AG04450 (cell line): ENCODE measurements around the gene KCNE1. TPM values are rescaled to one million over a fixed set of nuclear protein-coding genes. Genes with fewer than 3 reads are reported as not detected.

ENCODE experiments used
- CTCF ChIA-PET: fragments of 300-600, 350-600 bp; formaldehyde crosslinking; extraction: SDS; loops from one replicate; lab custom pipeline; 2022; ENCODE audit warnings: antibody characterized with exemption, inconsistent platforms; lab: Charles Lee
- POLR2A ChIA-PET: fragments of 350-600 bp; formaldehyde crosslinking; extraction: SDS; loops from one replicate; lab custom pipeline; 2021; ENCODE audit warnings: antibody characterized with exemption, inconsistent platforms; lab: Yijun Ruan, JAX
- DNase-seq: peaks from one replicate; pipeline ENCODE4 v3.0.0-alpha.2; 2011; ENCODE audit warnings: low read depth, low spot score
- H3K27ac ChIP-seq: one replicate; pipeline ENCODE4 v1.5.1; 2012; ENCODE audit warnings: low read depth, low read length, control low read depth
- H3K27me3 ChIP-seq: one replicate; pipeline ENCODE4 v1.6.0; 2012; ENCODE audit warnings: low read length; ENCODE audit not compliant: control insufficient read depth, insufficient read depth
- H3K4me3 ChIP-seq: 2 replicates; pipeline ENCODE4 v1.5.1; 2011; ENCODE audit warnings: mild to moderate bottlenecking, low read depth, low read length, control low read depth
- H3K9me3 ChIP-seq: 2 replicates; pipeline ENCODE4 v1.5.1; 2012; ENCODE audit warnings: low read length; ENCODE audit not compliant: control insufficient read depth, insufficient read depth
- polyA plus RNA-seq: library from polyadenylated mRNA; depleted of rRNA; stranded (reverse); fragments of >200 nt; gene quantifications from 2 replicates; pipeline ENCODE4 v1.2.3, GENCODE V29; 2011
- TF ChIP-seq, protein P1 (sequence below): IDR thresholded peaks from 2 replicates; pipeline ENCODE4 v1.5.1; 2011; ENCODE audit warnings: low read depth, low read length, control low read depth, inconsistent platforms

KCNE1 gene
- polyA plus RNA-seq, 1 experiment, result 0.38 TPM

GRCh38 chr21:34520764-34521508 is 8.9 kb upstream of the KCNE1 start:
- CTCF ChIA-PET, result interaction anchor here (1.6 to 2.2 kb wide), 2 partner anchors 10 to 61 kb away, joined by 5 to 11 read pairs; no protein-coding TSS in a partner anchor
- TF ChIP-seq, protein P1, sequence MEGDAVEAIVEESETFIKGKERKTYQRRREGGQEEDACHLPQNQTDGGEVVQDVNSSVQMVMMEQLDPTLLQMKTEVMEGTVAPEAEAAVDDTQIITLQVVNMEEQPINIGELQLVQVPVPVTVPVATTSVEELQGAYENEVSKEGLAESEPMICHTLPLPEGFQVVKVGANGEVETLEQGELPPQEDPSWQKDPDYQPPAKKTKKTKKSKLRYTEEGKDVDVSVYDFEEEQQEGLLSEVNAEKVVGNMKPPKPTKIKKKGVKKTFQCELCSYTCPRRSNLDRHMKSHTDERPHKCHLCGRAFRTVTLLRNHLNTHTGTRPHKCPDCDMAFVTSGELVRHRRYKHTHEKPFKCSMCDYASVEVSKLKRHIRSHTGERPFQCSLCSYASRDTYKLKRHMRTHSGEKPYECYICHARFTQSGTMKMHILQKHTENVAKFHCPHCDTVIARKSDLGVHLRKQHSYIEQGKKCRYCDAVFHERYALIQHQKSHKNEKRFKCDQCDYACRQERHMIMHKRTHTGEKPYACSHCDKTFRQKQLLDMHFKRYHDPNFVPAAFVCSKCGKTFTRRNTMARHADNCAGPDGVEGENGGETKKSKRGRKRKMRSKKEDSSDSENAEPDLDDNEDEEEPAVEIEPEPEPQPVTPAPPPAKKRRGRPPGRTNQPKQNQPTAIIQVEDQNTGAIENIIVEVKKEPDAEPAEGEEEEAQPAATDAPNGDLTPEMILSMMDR, result no peak
- Histone ChIP-seq H3K9me3 (no peaks in the 10 kb centered on the region; the same call in 1 of the 2 replicates), H3K27ac (peak overlapping the region; percentile 31), H3K4me3 (no peak overlapping the region), H3K27me3 (no peaks in the 10 kb centered on the region)
- POLR2A ChIA-PET, result no interaction called here
- DNase-seq, result no peak

GRCh38 chr21:34520281-34520680 is 8.3 kb upstream of the KCNE1 start:
- TF ChIP-seq, protein P1, result no peak
- no peaks in the 10 kb centered on the region for H3K27me3 ChIP-seq
- no peak for DNase-seq
- H3K9me3 ChIP-seq, result no peaks in the 10 kb centered on the region; the same call in 1 of the 2 replicates
- CTCF ChIA-PET, result interaction anchor here (1.5 to 1.6 kb wide), 2 partner anchors 62 to 83 kb away, joined by 5 to 7 read pairs; no protein-coding TSS in a partner anchor
- no peak overlapping the region for H3K27ac ChIP-seq
- POLR2A ChIA-PET, result no interaction called here
- H3K4me3 ChIP-seq, result no peak overlapping the region

GRCh38 chr21:34519694-34520093 is 7.7 kb upstream of the KCNE1 start:
- Histone ChIP-seq H3K27ac (no peak overlapping the region), H3K27me3 (no peaks in the 10 kb centered on the region), H3K4me3 (no peak overlapping the region), H3K9me3 (no peaks in the 10 kb centered on the region; the same call in 1 of the 2 replicates)
- DNase-seq, result no peak
- ChIA-PET POLR2A (interaction anchor here (0.6 kb wide), 1 partner anchor 247 kb away, joined by 4 read pairs; no protein-coding TSS in a partner anchor), CTCF (interaction anchor here (0.6 to 1.6 kb wide), 3 partner anchors 13 to 83 kb away, joined by 4 to 7 read pairs (median 5); no protein-coding TSS in a partner anchor)
- TF ChIP-seq, protein P1, result no peak

DNA sequence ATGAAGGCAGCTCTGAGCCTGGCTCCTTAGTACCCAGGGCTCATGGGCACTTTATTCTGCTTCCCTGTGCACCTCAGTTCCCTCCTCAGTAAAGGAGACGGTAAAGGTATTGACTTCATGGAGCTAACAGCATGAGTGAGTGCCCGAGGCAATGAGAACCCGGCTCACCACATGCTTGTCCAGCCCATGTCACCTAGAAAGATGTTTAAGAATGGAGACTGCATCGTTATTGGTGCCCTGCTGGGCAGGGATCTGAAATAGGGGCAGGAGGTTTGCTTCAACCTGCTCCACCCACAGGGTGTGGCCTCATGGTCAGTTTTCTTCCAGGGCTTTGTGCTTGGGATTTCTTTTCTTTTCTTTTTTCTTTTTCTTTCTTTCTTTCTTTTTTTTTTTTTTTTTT is 7.0 kb upstream of the KCNE1 start:
- TF ChIP-seq, protein P1, result no peak
- no peaks in the 10 kb centered on the region; the same call in 1 of the 2 replicates for H3K9me3 ChIP-seq
- peak overlapping the region; percentile 25 for H3K27ac ChIP-seq
- DNase-seq, result no peak
- H3K4me3 ChIP-seq, result no peak overlapping the region
- POLR2A ChIA-PET, result interaction anchor here (0.6 kb wide), 1 partner anchor 246 kb away, joined by 4 read pairs; no protein-coding TSS in a partner anchor
- CTCF ChIA-PET, result interaction anchor here (0.6 to 1.6 kb wide), 3 partner anchors 12 to 84 kb away, joined by 4 to 7 read pairs (median 5); no protein-coding TSS in a partner anchor
- no peaks in the 10 kb centered on the region for H3K27me3 ChIP-seq

DNA sequence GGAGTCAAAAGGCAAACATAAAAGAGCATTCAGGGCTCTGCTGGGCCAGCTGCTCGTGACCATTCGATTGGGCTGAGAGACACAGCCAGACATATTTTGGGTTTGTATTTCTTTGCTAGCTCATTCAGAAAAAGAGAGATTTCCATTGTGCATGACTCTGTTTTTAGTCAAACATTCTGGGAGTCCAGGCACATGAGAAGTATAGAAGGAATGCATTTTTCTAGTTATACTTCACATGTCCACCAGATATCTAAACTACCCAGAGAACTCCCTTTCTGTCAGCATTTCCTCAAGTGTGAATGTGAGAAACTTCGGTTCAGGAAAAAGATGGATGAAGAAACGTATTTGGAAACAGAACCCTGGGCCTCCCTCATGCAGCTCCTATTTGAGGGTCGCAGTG is 6.3 kb upstream of the KCNE1 start:
- TF ChIP-seq, protein P1, result no peak
- Histone ChIP-seq H3K27me3 (no peaks in the 10 kb centered on the region), H3K9me3 (no peaks in the 10 kb centered on the region; the same call in 1 of the 2 replicates), H3K4me3 (no peak overlapping the region), H3K27ac (peak overlapping the region; percentile 25)
- no peak for DNase-seq
- ChIA-PET POLR2A (interaction anchor here (0.5 to 1.8 kb wide), 2 partner anchors 8 to 28 kb away, joined by 5 to 8 read pairs; no protein-coding TSS in a partner anchor), CTCF (no interaction called here)
